HG03442 (cell line): ENCODE measurements around the gene PRKN.
"Not testable (repeated sequence)": the region's sequence is repeated elsewhere in the genome, so short reads cannot be mapped to it uniquely, and the experiment has no call there.

Experiments used
- ATAC-seq: cut with Tn5 transposase; IDR thresholded peaks from one replicate; pipeline ENCODE4 v1.9.1; 2021; ENCODE audit warnings: mild to moderate bottlenecking, moderate library complexity; ENCODE audit not compliant: unreplicated experiment

Gene PRKN

GRCh38 chr6:161882196-161882765 is 845.3 kb downstream of the PRKN start:
- ATAC-seq: no peak

- no peak for ATAC-seq
Measured at GRCh38 chr6:161880056-161880455, 847.5 kb downstream of the PRKN start.

GRCh38 chr6:161876231-161876630 is 851.3 kb downstream of the PRKN start:
- ATAC-seq: no peak

GRCh38 chr6:161870236-161870901 is 857.2 kb downstream of the PRKN start:
- ATAC-seq: no peak

- ATAC-seq: no peak
Measured at GRCh38 chr6:161869491-161869890, 858.1 kb downstream of the PRKN start.

GRCh38 chr6:161866570-161866969 is 861.0 kb downstream of the PRKN start:
- no peak for ATAC-seq

- not testable (repeated sequence) for ATAC-seq
Measured at GRCh38 chr6:161861061-161861460, 866.5 kb downstream of the PRKN start.

GRCh38 chr6:161853657-161854056 is 873.9 kb downstream of the PRKN start:
- ATAC-seq: no peak

GRCh38 chr6:161851486-161851885 is 876.1 kb downstream of the PRKN start:
- ATAC-seq: not testable (repeated sequence)

- ATAC-seq: no peak
Measured at GRCh38 chr6:161850562-161850961, 877.0 kb downstream of the PRKN start.

- ATAC-seq: no peak
Measured at GRCh38 chr6:161847628-161848027, 879.9 kb downstream of the PRKN start.

GRCh38 chr6:161844804-161845203 is 882.8 kb downstream of the PRKN start:
- no peak for ATAC-seq

GRCh38 chr6:161843066-161843465 is 884.5 kb downstream of the PRKN start:
- no peak for ATAC-seq

GRCh38 chr6:161840380-161840779 is 887.2 kb downstream of the PRKN start:
- ATAC-seq: no peak

GRCh38 chr6:161838306-161839035 is 889.1 kb downstream of the PRKN start:
- no peak for ATAC-seq

GRCh38 chr6:161837854-161838253 is 889.7 kb downstream of the PRKN start:
- no peak for ATAC-seq

- no peak for ATAC-seq
Measured at GRCh38 chr6:161837449-161837735, 890.2 kb downstream of the PRKN start.

GRCh38 chr6:161836643-161837448 is 890.7 kb downstream of the PRKN start:
- ATAC-seq: no peak

- no peak for ATAC-seq
Measured at GRCh38 chr6:161835500-161836215, 891.9 kb downstream of the PRKN start.

GRCh38 chr6:161834426-161834825 is 893.1 kb downstream of the PRKN start:
- no peak for ATAC-seq
